A549 treated with AZD9567 at 1 μM for 4 hours (cell line): ENCODE measurements around the gene GRIPAP1. TPM values are rescaled to one million over a fixed set of nuclear protein-coding genes. Genes with fewer than 3 reads are reported as not detected.

Experiments used
- total RNA-seq: library from RNA; stranded (reverse); fragments of 200-300 nt; extraction: Qiagen RNA extraction; gene quantifications from 5 replicates; pipeline ENCODE4 v1.2.3, GENCODE V29; 2022; ENCODE audit not compliant: insufficient read depth

Gene GRIPAP1, protein sequence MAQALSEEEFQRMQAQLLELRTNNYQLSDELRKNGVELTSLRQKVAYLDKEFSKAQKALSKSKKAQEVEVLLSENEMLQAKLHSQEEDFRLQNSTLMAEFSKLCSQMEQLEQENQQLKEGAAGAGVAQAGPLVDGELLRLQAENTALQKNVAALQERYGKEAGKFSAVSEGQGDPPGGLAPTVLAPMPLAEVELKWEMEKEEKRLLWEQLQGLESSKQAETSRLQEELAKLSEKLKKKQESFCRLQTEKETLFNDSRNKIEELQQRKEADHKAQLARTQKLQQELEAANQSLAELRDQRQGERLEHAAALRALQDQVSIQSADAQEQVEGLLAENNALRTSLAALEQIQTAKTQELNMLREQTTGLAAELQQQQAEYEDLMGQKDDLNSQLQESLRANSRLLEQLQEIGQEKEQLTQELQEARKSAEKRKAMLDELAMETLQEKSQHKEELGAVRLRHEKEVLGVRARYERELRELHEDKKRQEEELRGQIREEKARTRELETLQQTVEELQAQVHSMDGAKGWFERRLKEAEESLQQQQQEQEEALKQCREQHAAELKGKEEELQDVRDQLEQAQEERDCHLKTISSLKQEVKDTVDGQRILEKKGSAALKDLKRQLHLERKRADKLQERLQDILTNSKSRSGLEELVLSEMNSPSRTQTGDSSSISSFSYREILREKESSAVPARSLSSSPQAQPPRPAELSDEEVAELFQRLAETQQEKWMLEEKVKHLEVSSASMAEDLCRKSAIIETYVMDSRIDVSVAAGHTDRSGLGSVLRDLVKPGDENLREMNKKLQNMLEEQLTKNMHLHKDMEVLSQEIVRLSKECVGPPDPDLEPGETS
- 18.8 to 22.2 TPM (median 21.0 TPM) in 5 replicates for total RNA-seq

GRCh38 chrX:49002091-49002935 is at the start of gene GRIPAP1:
GRIPAP1 (minus strand) TSS chrX:49002264; CDS start chrX:49002229, 35 bp downstream.

GRCh38 chrX:49043220-49043986 is 41.3 kb upstream of the GRIPAP1 start, which contains the start of gene TFE3:
TFE3 (minus strand) TSS chrX:49043357; CDS start chrX:49043226, 131 bp downstream.

GRCh38 chrX:48971249-48972219 is 30.5 kb downstream of the GRIPAP1 start, which contains the start of gene KCND1:
KCND1 (minus strand) TSS chrX:48971844; CDS start chrX:48970271, 1,573 bp downstream.

DNA sequence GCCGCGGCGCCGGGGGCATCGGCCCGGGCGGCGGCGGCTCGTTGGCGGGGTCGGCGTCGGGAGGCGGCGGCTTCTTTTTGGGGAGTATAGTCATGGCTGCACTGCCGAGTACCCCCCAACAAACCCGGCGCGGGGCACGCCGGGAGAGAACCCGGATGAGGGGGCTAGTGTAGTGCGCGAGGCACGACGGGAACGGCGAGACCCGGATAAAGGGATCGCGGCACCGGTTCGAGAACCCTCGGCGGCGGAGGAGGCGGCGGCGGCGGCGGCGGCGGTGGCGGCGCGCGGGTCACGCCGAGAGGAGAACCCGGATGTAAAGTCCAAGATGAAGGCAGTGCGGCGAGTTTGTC is 44.6 kb downstream of the GRIPAP1 start, which contains the start of gene OTUD5:
Gene OTUD5 (minus strand): TSS at position 131 of the 350 bp plus-strand sequence. CDS start 37 bp downstream, at position 94.

Other genes starting within 250 kb of the GRIPAP1 start
- gene GLOD5, start 240.5 kb downstream of the GRIPAP1 start, total RNA-seq: not detected in 5 replicates
- not detected in 5 replicates for gene GATA1, start 215.7 kb downstream of the GRIPAP1 start, total RNA-seq
- 29.7 to 32.6 TPM (median 31.5 TPM) in 5 replicates for gene HDAC6, start 200.2 kb downstream of the GRIPAP1 start, total RNA-seq
- gene ERAS, start 175.8 kb downstream of the GRIPAP1 start, total RNA-seq: 0.10 TPM in 1 of 5 replicates, not detected in the others
- gene PCSK1N, start 166.7 kb downstream of the GRIPAP1 start, total RNA-seq: 17.7 to 49.2 TPM (median 41.6 TPM) in 5 replicates
- gene TIMM17B, start 104.5 kb downstream of the GRIPAP1 start, total RNA-seq: 83.7 to 111 TPM (median 99.2 TPM) in 5 replicates
- 96.7 to 107 TPM (median 104 TPM) in 5 replicates for gene PQBP1, start 104.3 kb downstream of the GRIPAP1 start, total RNA-seq
- 41.9 to 70.7 TPM (median 67.0 TPM) in 5 replicates for gene SLC35A2, start 90.6 kb downstream of the GRIPAP1 start, total RNA-seq
- gene PIM2, start 83.2 kb downstream of the GRIPAP1 start, total RNA-seq: 9.7 to 11.7 TPM (median 10.3 TPM) in 5 replicates
- gene OTUD5, start 44.7 kb downstream of the GRIPAP1 start, total RNA-seq: 61.0 to 65.5 TPM (median 61.7 TPM) in 5 replicates
- 1.0 to 3.0 TPM (median 1.1 TPM) in 5 replicates for gene KCND1, start 30.4 kb downstream of the GRIPAP1 start, total RNA-seq
- gene TFE3, start 41.1 kb upstream of the GRIPAP1 start, total RNA-seq: 35.5 to 46.3 TPM (median 43.2 TPM) in 5 replicates
- 1.2 to 3.7 TPM (median 2.9 TPM) in 5 replicates for gene CCDC120, start 56.7 kb upstream of the GRIPAP1 start, total RNA-seq
- 40.6 to 51.0 TPM (median 46.0 TPM) in 5 replicates for gene PRAF2, start 71.7 kb upstream of the GRIPAP1 start, total RNA-seq
- 41.3 to 56.4 TPM (median 53.4 TPM) in 5 replicates for gene WDR45, start 77.6 kb upstream of the GRIPAP1 start, total RNA-seq
- 19.2 to 24.7 TPM (median 23.7 TPM) in 5 replicates for gene GPKOW, start 121.5 kb upstream of the GRIPAP1 start, total RNA-seq
- 2.3 to 4.7 TPM (median 3.0 TPM) in 5 replicates for gene MAGIX, start 160.5 kb upstream of the GRIPAP1 start, total RNA-seq
- 313 to 440 TPM (median 426 TPM) in 5 replicates for gene PLP2, start 169.6 kb upstream of the GRIPAP1 start, total RNA-seq
- 10.7 to 19.3 TPM (median 17.9 TPM) in 5 replicates for gene PRICKLE3, start 184.1 kb upstream of the GRIPAP1 start, total RNA-seq
- gene SYP, start 197.9 kb upstream of the GRIPAP1 start, total RNA-seq: 2.0 to 3.0 TPM (median 2.6 TPM) in 5 replicates
- not detected in 5 replicates for gene CACNA1F, start 231.1 kb upstream of the GRIPAP1 start, total RNA-seq
- 10.6 to 14.6 TPM (median 13.6 TPM) in 5 replicates for gene CCDC22, start 233.2 kb upstream of the GRIPAP1 start, total RNA-seq